Measurements from ENCODE around the gene HLA-A.

- no peak for TF ChIP-seq CTCF (CRISPR knock-in tag; IDR thresholded peaks at IDR 0.05)
- no peak for TF ChIP-seq HIC2 (CRISPR knock-in tag; IDR thresholded peaks at IDR 0.05; ENCODE audit: low read depth)
Observed at GRCh38 chr6:29905286-29905685, 37.0 kb upstream of the HLA-A start.

Data from HepG2 (cell line).